HL-60/S4 (cell line): Measurements from ENCODE around the gene CFAP73.

Source experiments
- in situ Hi-C: fragments of 300-500 bp; cut with MboI; formaldehyde crosslinking; loops from 2 replicates; pipeline ENCODE4 v1.14.3; 2022; ENCODE audit warnings: low sequenced_read_pairs

The CFAP73 gene

GRCh38 chr12:113119980-113120669 is 29.4 kb upstream of the CFAP73 start:
- in situ Hi-C loops: no loop called here

GRCh38 chr12:113120670-113121370 is 28.7 kb upstream of the CFAP73 start:
- in situ Hi-C loops: no loop called here

- in situ Hi-C loops: no loop called here
Measured at GRCh38 chr12:113127791-113128199, 21.7 kb upstream of the CFAP73 start.

GRCh38 chr12:113128802-113129663 is 20.5 kb upstream of the CFAP73 start:
- in situ Hi-C loops: no loop called here

- in situ Hi-C loops: no loop called here
Measured at GRCh38 chr12:113129664-113130456, 19.7 kb upstream of the CFAP73 start.

GRCh38 chr12:113130457-113131135 is 18.9 kb upstream of the CFAP73 start:
- in situ Hi-C loops: no loop called here

GRCh38 chr12:113131556-113131955 is 18.0 kb upstream of the CFAP73 start:
- in situ Hi-C loops: no loop called here

- in situ Hi-C loops: no loop called here
Measured at GRCh38 chr12:113133036-113133435, 16.5 kb upstream of the CFAP73 start.

- in situ Hi-C loops: no loop called here
Measured at GRCh38 chr12:113133666-113134065, 15.9 kb upstream of the CFAP73 start.

- in situ Hi-C loops: no loop called here
Measured at GRCh38 chr12:113134071-113134470, 15.5 kb upstream of the CFAP73 start.

GRCh38 chr12:113134521-113134951 is 15.0 kb upstream of the CFAP73 start:
- in situ Hi-C loops: no loop called here

- in situ Hi-C loops: no loop called here
Measured at GRCh38 chr12:113135178-113136127, 14.1 kb upstream of the CFAP73 start, which contains the start of gene RASAL1. Gene RASAL1 (minus strand): TSS chr12:113135761. CDS start chr12:113135462, 299 bp downstream.

GRCh38 chr12:113136128-113136989 is 13.2 kb upstream of the CFAP73 start:
- in situ Hi-C loops: no loop called here

GRCh38 chr12:113136990-113137511 is 12.5 kb upstream of the CFAP73 start:
- in situ Hi-C loops: no loop called here

- in situ Hi-C loops: no loop called here
Measured at GRCh38 chr12:113137861-113138783, 11.4 kb upstream of the CFAP73 start.

GRCh38 chr12:113138826-113139225 is 10.7 kb upstream of the CFAP73 start:
- in situ Hi-C loops: no loop called here

GRCh38 chr12:113140706-113141105 is 8.8 kb upstream of the CFAP73 start:
- in situ Hi-C loops: no loop called here
